WTC11 (cell line): ENCODE data around the gene ADCY3. TPM values are rescaled to one million over a fixed set of nuclear protein-coding genes. Genes with fewer than 3 reads are reported as not detected.

Source experiments
- ATAC-seq: fragments of 200-7000 bp; cut with Tn5 transposase; 2 replicates; pipeline ENCODE4 v1.10.0; 2021; ENCODE audit warnings: mild to moderate bottlenecking, moderate library complexity
- CTCF ChIA-PET: fragments of 300-600 bp; sonication (Branson Sonifier 250); formaldehyde crosslinking; loops from one replicate; lab custom pipeline; 2021; ENCODE audit warnings: antibody characterized with exemption; lab: Charles Lee
- POLR2A ChIA-PET: fragments of 350-600 bp; sonication (Branson Sonifier 250); formaldehyde crosslinking; loops from one replicate; lab custom pipeline; 2021; ENCODE audit warnings: antibody characterized with exemption; lab: Charles Lee
- DNase-seq: peaks from one replicate; pipeline ENCODE4 v3.0.0; 2021; ENCODE audit warnings: low spot score
- H3K27ac Mint-ChIP-seq: 2 replicates; pipeline ENCODE4 v1.8.0; 2021; ENCODE audit warnings: mixed read lengths
- H3K27me3 Mint-ChIP-seq: 2 replicates; pipeline ENCODE4 v1.8.0; 2021; ENCODE audit warnings: low read depth, mild to moderate bottlenecking, moderate library complexity, mixed read lengths
- H3K36me3 Mint-ChIP-seq: 2 replicates; pipeline ENCODE4 v1.8.0; 2021; ENCODE audit warnings: mixed read lengths
- H3K4me1 Mint-ChIP-seq: 2 replicates; pipeline ENCODE4 v1.8.0; 2022; ENCODE audit warnings: mixed read lengths
- H3K4me3 Mint-ChIP-seq: 2 replicates; pipeline ENCODE4 v1.8.0; 2021; ENCODE audit warnings: mild to moderate bottlenecking, moderate library complexity, mixed read lengths
- H3K9me3 Mint-ChIP-seq: 2 replicates; pipeline ENCODE4 v1.8.0; 2021; ENCODE audit warnings: mixed read lengths
- EMX1 ChIP-seq: fragments of 250-450 bp; sonication (Bioruptor Pico); IDR thresholded peaks from 2 replicates; pipeline ENCODE4 v1.8.0; 2021; ENCODE audit warnings: mild to moderate bottlenecking
- FOXJ3 ChIP-seq: sonication (generic); formaldehyde crosslinking; IDR thresholded peaks from 2 replicates; pipeline ENCODE4 v1.9.0; 2021; ENCODE audit warnings: missing genetic modification reagents, mild to moderate bottlenecking, borderline replicate concordance
- IRF2 ChIP-seq: sonication (generic); formaldehyde crosslinking; IDR thresholded peaks from 2 replicates; pipeline ENCODE4 v1.8.0; 2022; ENCODE audit warnings: low read depth, missing genetic modification reagents, borderline replicate concordance
- JAZF1 ChIP-seq: fragments of 250-450 bp; sonication (Bioruptor Pico); IDR thresholded peaks from 2 replicates; pipeline ENCODE4 v1.9.0; 2021; ENCODE audit warnings: moderate library complexity, mild to moderate bottlenecking, inconsistent platforms
- JUN ChIP-seq: sonication (generic); formaldehyde crosslinking; IDR thresholded peaks from 2 replicates; pipeline ENCODE4 v1.8.0; 2023; ENCODE audit warnings: mild to moderate bottlenecking, missing genetic modification reagents
- MXD4 ChIP-seq: fragments of 250-450 bp; sonication (Bioruptor Pico); IDR thresholded peaks from 2 replicates; pipeline ENCODE4 v1.8.0; 2021; ENCODE audit warnings: mild to moderate bottlenecking, moderate library complexity, borderline replicate concordance
- MYBL2 ChIP-seq: sonication (generic); formaldehyde crosslinking; IDR thresholded peaks from 2 replicates; pipeline ENCODE4 v1.8.1; 2023; ENCODE audit warnings: mild to moderate bottlenecking, moderate library complexity, missing genetic modification reagents
- NFE2L1 ChIP-seq: sonication (generic); formaldehyde crosslinking; IDR thresholded peaks from 2 replicates; pipeline ENCODE4 v1.8.1; 2023; ENCODE audit warnings: missing genetic modification reagents
- NR1H2 ChIP-seq: sonication (generic); formaldehyde crosslinking; IDR thresholded peaks from 2 replicates; pipeline ENCODE4 v1.9.0; 2021; ENCODE audit warnings: mild to moderate bottlenecking, moderate library complexity, missing genetic modification reagents
- NR3C1 ChIP-seq: sonication (generic); formaldehyde crosslinking; conservative IDR thresholded peaks from 2 replicates; pipeline ENCODE4 v1.8.1; 2023; ENCODE audit warnings: low read depth, mild to moderate bottlenecking, missing genetic modification reagents
- RELA ChIP-seq: sonication (generic); formaldehyde crosslinking; IDR thresholded peaks from 2 replicates; pipeline ENCODE4 v1.8.1; 2022; ENCODE audit warnings: missing genetic modification reagents, mild to moderate bottlenecking, borderline replicate concordance
- SMAD3 ChIP-seq: sonication (generic); formaldehyde crosslinking; IDR thresholded peaks from 2 replicates; pipeline ENCODE4 v1.8.0; 2022; ENCODE audit warnings: missing genetic modification reagents, mild to moderate bottlenecking, borderline replicate concordance
- TEAD1 ChIP-seq: sonication (generic); formaldehyde crosslinking; IDR thresholded peaks from 2 replicates; pipeline ENCODE4 v1.8.0; 2022; ENCODE audit warnings: mild to moderate bottlenecking, missing genetic modification reagents
- TEAD4 ChIP-seq: sonication (generic); formaldehyde crosslinking; IDR thresholded peaks from 2 replicates; pipeline ENCODE4 v1.8.0; 2022; ENCODE audit warnings: mild to moderate bottlenecking, missing genetic modification reagents
- ZNF317 ChIP-seq: sonication (generic); formaldehyde crosslinking; IDR thresholded peaks from 2 replicates; pipeline ENCODE4 v1.8.1; 2023; ENCODE audit warnings: low read depth, mild to moderate bottlenecking, moderate library complexity, missing genetic modification reagents, borderline replicate concordance
- ZNF423 ChIP-seq: fragments of 250-450 bp; sonication (Bioruptor Pico); IDR thresholded peaks from 2 replicates; pipeline ENCODE4 v2.1.2; 2022; ENCODE audit warnings: mild to moderate bottlenecking, moderate library complexity
- total RNA-seq: library from RNA; stranded (reverse); gene quantifications from 3 replicates; pipeline ENCODE4 v1.2.3, GENCODE V29; 2021
- TF ChIP-seq, protein P1 (sequence below): fragments of 200-600 bp; IDR thresholded peaks from 2 replicates; pipeline ENCODE4 v1.8.0; 2022; ENCODE audit warnings: antibody characterized with exemption
- TF ChIP-seq, protein P2 (sequence below): fragments of 250-450 bp; sonication (Bioruptor Pico); IDR thresholded peaks from 2 replicates; pipeline ENCODE4 v1.8.0; 2021; ENCODE audit warnings: mild to moderate bottlenecking
- TF ChIP-seq, protein P3 (sequence below): sonication (generic); formaldehyde crosslinking; IDR thresholded peaks from 2 replicates; pipeline ENCODE4 v1.8.1; 2022; ENCODE audit warnings: missing genetic modification reagents, borderline replicate concordance
- TF ChIP-seq, protein P4 (sequence below): sonication (generic); formaldehyde crosslinking; IDR thresholded peaks from 2 replicates; pipeline ENCODE4 v1.8.1; 2023; ENCODE audit warnings: mild to moderate bottlenecking, missing genetic modification reagents, moderate library complexity
- TF ChIP-seq, protein P5 (sequence below): sonication (generic); formaldehyde crosslinking; IDR thresholded peaks from 2 replicates; pipeline ENCODE4 v1.8.1; 2023; ENCODE audit warnings: mild to moderate bottlenecking, missing genetic modification reagents, moderate library complexity
- TF ChIP-seq, protein P6 (sequence below): sonication (generic); formaldehyde crosslinking; IDR thresholded peaks from 2 replicates; pipeline ENCODE4 v1.8.0; 2022; ENCODE audit warnings: mild to moderate bottlenecking, missing genetic modification reagents

The ADCY3 gene
- total RNA-seq, 1 experiment from 2014 or later: 37.1 TPM

DNA sequence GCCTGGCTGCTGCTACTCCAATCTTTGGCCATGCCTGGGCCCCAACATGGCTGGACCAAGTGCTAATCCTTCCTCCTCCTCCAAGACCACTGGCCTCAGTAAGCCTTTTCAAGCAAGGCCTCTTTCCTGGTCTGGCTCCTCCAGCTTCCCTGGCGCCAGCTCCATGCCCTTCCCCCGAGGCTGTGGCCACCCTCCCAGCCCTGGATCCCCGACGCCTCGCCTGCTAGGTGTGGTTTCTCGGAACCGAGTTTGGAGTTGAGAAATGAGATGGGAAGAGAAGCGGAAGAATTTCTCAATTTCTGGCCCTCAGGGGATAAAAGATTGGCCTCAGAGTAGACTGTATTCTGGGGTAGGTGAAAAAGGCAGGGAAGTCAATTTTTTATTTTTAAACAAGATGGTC lies 46.4 kb downstream of the ADCY3 start:
- Mint-ChIP-seq H3K27me3 (no peaks in the 10 kb centered on the region), H3K4me1 (peaks cover 22% of the 10 kb centered on the region), H3K9me3 (no peaks in the 10 kb centered on the region), H3K4me3 (no peak overlapping the region), H3K36me3 (peaks cover 3% of the 10 kb centered on the region; the same call in 1 of the 2 replicates), H3K27ac (no peak overlapping the region; the same call in 1 of the 2 replicates)
- TF ChIP-seq ZNF423 (CRISPR knock-in tag) (no peak), TEAD1 (CRISPR knock-in tag) (no peak), NR3C1 (no peak), MXD4 (CRISPR knock-in tag) (no peak), FOXJ3 (CRISPR knock-in tag) (no peak), JUN (CRISPR knock-in tag) (no peak), NR1H2 (CRISPR knock-in tag) (no peak), IRF2 (CRISPR knock-in tag) (no peak), EMX1 (CRISPR knock-in tag) (no peak)
- TF ChIP-seq, protein P1, sequence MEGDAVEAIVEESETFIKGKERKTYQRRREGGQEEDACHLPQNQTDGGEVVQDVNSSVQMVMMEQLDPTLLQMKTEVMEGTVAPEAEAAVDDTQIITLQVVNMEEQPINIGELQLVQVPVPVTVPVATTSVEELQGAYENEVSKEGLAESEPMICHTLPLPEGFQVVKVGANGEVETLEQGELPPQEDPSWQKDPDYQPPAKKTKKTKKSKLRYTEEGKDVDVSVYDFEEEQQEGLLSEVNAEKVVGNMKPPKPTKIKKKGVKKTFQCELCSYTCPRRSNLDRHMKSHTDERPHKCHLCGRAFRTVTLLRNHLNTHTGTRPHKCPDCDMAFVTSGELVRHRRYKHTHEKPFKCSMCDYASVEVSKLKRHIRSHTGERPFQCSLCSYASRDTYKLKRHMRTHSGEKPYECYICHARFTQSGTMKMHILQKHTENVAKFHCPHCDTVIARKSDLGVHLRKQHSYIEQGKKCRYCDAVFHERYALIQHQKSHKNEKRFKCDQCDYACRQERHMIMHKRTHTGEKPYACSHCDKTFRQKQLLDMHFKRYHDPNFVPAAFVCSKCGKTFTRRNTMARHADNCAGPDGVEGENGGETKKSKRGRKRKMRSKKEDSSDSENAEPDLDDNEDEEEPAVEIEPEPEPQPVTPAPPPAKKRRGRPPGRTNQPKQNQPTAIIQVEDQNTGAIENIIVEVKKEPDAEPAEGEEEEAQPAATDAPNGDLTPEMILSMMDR: no peak
- TF ChIP-seq, protein P2, sequence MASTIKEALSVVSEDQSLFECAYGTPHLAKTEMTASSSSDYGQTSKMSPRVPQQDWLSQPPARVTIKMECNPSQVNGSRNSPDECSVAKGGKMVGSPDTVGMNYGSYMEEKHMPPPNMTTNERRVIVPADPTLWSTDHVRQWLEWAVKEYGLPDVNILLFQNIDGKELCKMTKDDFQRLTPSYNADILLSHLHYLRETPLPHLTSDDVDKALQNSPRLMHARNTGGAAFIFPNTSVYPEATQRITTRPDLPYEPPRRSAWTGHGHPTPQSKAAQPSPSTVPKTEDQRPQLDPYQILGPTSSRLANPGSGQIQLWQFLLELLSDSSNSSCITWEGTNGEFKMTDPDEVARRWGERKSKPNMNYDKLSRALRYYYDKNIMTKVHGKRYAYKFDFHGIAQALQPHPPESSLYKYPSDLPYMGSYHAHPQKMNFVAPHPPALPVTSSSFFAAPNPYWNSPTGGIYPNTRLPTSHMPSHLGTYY (CRISPR knock-in tag): no peak
- TF ChIP-seq, protein P3, sequence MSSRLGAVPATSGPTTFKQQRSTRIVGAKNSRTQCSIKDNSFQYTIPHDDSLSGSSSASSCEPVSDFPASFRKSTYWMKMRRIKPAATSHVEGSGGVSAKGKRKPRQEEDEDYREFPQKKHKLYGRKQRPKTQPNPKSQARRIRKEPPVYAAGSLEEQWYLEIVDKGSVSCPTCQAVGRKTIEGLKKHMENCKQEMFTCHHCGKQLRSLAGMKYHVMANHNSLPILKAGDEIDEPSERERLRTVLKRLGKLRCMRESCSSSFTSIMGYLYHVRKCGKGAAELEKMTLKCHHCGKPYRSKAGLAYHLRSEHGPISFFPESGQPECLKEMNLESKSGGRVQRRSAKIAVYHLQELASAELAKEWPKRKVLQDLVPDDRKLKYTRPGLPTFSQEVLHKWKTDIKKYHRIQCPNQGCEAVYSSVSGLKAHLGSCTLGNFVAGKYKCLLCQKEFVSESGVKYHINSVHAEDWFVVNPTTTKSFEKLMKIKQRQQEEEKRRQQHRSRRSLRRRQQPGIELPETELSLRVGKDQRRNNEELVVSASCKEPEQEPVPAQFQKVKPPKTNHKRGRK (CRISPR knock-in tag): no peak
- TF ChIP-seq, protein P4, sequence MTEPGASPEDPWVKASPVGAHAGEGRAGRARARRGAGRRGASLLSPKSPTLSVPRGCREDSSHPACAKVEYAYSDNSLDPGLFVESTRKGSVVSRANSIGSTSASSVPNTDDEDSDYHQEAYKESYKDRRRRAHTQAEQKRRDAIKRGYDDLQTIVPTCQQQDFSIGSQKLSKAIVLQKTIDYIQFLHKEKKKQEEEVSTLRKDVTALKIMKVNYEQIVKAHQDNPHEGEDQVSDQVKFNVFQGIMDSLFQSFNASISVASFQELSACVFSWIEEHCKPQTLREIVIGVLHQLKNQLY (CRISPR knock-in tag): no peak
- TF ChIP-seq, protein P5, sequence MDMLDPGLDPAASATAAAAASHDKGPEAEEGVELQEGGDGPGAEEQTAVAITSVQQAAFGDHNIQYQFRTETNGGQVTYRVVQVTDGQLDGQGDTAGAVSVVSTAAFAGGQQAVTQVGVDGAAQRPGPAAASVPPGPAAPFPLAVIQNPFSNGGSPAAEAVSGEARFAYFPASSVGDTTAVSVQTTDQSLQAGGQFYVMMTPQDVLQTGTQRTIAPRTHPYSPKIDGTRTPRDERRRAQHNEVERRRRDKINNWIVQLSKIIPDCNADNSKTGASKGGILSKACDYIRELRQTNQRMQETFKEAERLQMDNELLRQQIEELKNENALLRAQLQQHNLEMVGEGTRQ (CRISPR knock-in tag): no peak
- ChIA-PET CTCF (no interaction called here), POLR2A (no interaction called here)
- ATAC-seq (no peak), DNase-seq (no peak)

DNA sequence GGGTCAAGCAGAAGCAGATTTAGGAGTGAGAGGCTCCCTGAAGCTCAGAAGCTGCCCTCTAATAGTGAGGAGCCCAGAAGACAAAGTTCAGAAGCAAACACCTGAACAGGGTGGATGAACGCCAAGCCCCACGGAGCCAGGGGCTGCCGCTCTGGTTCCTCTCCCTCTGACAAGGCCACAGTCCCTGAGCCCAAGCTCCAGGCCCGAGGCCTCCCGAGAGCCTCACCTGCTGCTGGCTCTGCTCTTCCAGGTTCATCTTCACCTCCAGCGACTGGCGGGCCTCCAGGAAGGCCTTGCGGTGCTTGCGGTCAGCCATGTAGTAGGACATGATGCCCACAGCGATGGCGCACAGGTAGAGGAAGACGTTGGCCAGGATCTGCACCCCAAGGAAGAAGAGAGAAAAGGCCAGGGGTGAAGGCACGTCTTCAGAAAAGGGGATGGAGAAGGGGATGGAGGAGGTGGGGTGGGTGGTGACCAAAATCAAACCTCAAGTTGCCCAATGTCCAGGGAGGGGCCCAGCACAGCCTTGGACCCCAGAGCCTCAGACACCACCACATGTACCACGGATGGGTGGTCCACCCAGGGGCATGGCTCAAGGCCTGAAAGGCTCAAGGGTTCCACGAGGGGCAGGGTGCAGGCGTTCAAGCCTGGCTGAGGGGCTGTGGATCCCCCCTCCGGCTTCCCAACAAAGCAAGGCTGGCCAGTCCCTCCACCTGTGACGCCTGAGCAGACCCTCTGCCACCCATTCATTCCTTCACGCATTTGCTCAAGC lies 47.5 kb downstream of the ADCY3 start:
- ChIA-PET CTCF (no interaction called here), POLR2A (no interaction called here)
- Mint-ChIP-seq H3K36me3 (peaks cover 3% of the 10 kb centered on the region; the same call in 1 of the 2 replicates), H3K4me1 (peaks cover 22% of the 10 kb centered on the region), H3K4me3 (no peak overlapping the region), H3K27me3 (no peaks in the 10 kb centered on the region), H3K27ac (peak overlapping the region; percentile 97), H3K9me3 (peaks cover under 1% of the 10 kb centered on the region)
- DNase-seq (no peak), ATAC-seq (peak; percentile 34)
- TF ChIP-seq SMAD3 (CRISPR knock-in tag) (no peak), NFE2L1 (CRISPR knock-in tag) (no peak), RELA (CRISPR knock-in tag) (no peak), JAZF1 (no peak), ZNF317 (no peak), TEAD4 (CRISPR knock-in tag) (no peak), MXD4 (CRISPR knock-in tag) (no peak), MYBL2 (CRISPR knock-in tag) (no peak)
- TF ChIP-seq, protein P3 (CRISPR knock-in tag): no peak
- TF ChIP-seq, protein P6, sequence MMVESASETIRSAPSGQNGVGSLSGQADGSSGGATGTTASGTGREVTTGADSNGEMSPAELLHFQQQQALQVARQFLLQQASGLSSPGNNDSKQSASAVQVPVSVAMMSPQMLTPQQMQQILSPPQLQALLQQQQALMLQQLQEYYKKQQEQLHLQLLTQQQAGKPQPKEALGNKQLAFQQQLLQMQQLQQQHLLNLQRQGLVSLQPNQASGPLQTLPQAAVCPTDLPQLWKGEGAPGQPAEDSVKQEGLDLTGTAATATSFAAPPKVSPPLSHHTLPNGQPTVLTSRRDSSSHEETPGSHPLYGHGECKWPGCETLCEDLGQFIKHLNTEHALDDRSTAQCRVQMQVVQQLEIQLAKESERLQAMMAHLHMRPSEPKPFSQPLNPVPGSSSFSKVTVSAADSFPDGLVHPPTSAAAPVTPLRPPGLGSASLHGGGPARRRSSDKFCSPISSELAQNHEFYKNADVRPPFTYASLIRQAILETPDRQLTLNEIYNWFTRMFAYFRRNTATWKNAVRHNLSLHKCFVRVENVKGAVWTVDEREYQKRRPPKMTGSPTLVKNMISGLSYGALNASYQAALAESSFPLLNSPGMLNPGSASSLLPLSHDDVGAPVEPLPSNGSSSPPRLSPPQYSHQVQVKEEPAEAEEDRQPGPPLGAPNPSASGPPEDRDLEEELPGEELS (CRISPR knock-in tag): no peak
